Right cardiac atrium (tissue), 5 donors: ENCODE data around the gene BACH1. TPM values are rescaled to one million over a fixed set of nuclear protein-coding genes. Genes with fewer than 3 reads are reported as not detected.
A peak's percentile ranks its signal among the peaks of the same experiment; 100 is the strongest.
"Not testable (repeated sequence)": the region's sequence is repeated elsewhere in the genome, so short reads cannot be mapped to it uniquely, and the experiment has no call there.

Experiments used
- ATAC-seq, 2 donors: fragments of 200-7000 bp; cut with Tn5 transposase; one replicate each; pipeline versions ENCODE4 v1.8.0 to v1.9.1; 2020; ENCODE audit warnings: moderate library complexity in 2 of 2, mild to moderate bottlenecking in 1 of 2
- DNase-seq, 3 donors: peaks; one replicate each; pipeline ENCODE4 v3.0.0-alpha.2; 2020
- H3K27ac ChIP-seq: one replicate; pipeline ENCODE4 v1.5.1; 2013; ENCODE audit warnings: mild to moderate bottlenecking, low read length, control low read depth, moderate library complexity
- H3K27me3 ChIP-seq: one replicate; pipeline ENCODE4 v1.6.1; 2013; ENCODE audit not compliant: control insufficient read depth, insufficient read depth
- H3K4me1 ChIP-seq: one replicate; pipeline ENCODE4 v1.6.1; 2013; ENCODE audit warnings: low read length; ENCODE audit not compliant: control insufficient read depth, insufficient read depth
- H3K4me3 ChIP-seq: one replicate; pipeline ENCODE4 v1.5.1; 2013; ENCODE audit warnings: low read length, control low read depth
- H3K9me3 ChIP-seq: one replicate; pipeline ENCODE4 v1.6.1; 2013; ENCODE audit warnings: low read length; ENCODE audit not compliant: control insufficient read depth
- WGBS: extraction: QIAGEN DNeasy Blood & Tissue Kit; methylation state at CpG from one replicate; pipeline ENCODE4 v1.1.7; 2013; 5-methylcytosine and 5-hydroxymethylcytosine counted together
- intact Hi-C, 4 donors: fragments of 100-400 bp; cut with DNase I; formaldehyde crosslinking; loops; one replicate each; pipeline versions ENCODE4 v1.11.0 to v1.14.0; 2022 to 2023
- polyA plus RNA-seq: library from polyadenylated mRNA; stranded (reverse); fragments of 200-250 nt; gene quantifications from one replicate; pipeline ENCODE4 v1.2.3, GENCODE V29; 2013
- total RNA-seq, 4 donors: library from RNA; stranded (reverse); fragmentation: NEBNext Ultra II Directional; extraction: Animal tissue kit (Norgen Biotek cat#: 25700); gene quantifications; one replicate each; pipeline ENCODE4 v1.2.1, GENCODE V29; 2021
- donor health status: healthy with polysubstance abuse.
- donor health status: DM: no; HTN: yes; CAD: no.
- donor health status: DM: no; HTN: no; CAD: no.
- donor health status: DM: no; HTN: yes; CAD: no; lungs with severe emphysema.
- donor health status: DM: yes; HTN: yes; CAD: no.

BACH1 gene
- total and polyA plus RNA-seq, 5 donors = 5.0 to 68.3 (median 46.8) TPM

DNA sequence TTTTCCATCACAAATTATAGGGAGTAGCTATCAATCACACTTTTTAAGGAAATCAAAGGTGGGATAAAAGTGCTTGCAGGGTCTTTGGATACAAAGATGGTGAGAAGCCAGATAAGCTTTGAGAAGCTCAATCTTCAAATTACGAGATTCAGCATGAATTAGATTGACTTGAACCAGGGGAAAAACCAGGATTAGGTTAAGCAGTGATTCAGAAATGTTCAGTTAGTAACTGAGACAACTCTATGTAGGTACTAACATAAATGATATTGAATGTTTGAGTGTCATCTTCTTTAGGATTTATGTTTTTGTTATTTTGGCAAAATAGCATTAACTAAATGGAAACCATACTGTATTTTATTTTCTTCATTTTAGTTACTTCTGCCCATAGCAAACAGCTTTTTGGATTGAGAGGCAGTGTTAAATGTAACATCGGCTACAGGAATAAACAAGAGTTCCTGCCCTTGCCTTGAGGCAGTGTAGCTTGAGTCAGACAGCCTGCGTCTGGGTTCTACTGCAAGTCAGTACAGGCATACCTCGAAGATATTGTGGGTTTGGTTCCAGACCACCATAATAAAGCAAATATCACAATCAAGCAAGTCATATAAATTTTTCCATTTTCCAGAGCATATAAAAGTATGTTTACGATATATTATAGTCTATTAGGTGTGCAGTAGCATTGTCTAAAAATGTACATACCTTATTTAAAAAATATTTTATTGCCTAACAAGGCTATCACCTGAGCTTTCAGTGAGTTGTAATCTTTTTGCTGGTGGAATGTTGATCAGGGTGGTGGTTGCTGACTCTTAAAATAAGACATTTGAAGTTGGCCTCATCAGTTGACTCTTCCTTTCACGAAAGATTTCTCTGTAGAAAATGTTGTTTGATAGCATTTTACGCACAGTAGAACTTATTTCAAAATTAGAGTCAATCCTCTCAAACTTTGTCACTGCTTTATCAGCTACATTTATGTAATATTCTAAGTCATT is 36.9 kb upstream of the BACH1 start:
- no peak for ATAC-seq
- Histone ChIP-seq H3K4me1 (no peaks in the 10 kb centered on the region), H3K9me3 (no peaks in the 10 kb centered on the region), H3K27ac (no peak overlapping the region), H3K27me3 (no peaks in the 10 kb centered on the region), H3K4me3 (no peak overlapping the region)
- 94% methylated on average over 7 of the region's 7 CpGs for WGBS
- no peak for DNase-seq
- intact Hi-C loops = no loop called here

DNA sequence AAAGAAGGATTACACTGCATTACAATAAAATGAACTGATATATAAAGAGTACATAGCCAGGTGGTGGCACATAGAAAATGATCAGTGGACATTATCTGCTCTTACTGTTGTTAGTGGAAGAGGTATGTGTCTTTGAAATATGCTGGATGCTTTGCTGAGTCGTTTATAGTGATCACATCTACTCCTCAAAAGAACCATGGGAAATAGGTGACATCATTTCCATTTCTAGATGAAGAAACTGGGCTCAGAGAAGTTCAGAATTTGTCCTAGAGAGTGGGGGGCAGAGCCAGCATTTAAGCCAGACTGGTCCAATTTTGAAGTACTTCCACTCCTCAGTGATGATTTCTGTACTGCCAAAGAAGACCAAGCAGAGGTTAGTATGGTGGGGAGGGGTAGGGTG is 34.0 kb upstream of the BACH1 start:
- intact Hi-C loops = no loop called here
- DNase-seq (no peak), ATAC-seq (no peak)
- Histone ChIP-seq H3K4me1 (no peaks in the 10 kb centered on the region), H3K27ac (no peak overlapping the region), H3K27me3 (no peaks in the 10 kb centered on the region), H3K4me3 (no peak overlapping the region), H3K9me3 (no peaks in the 10 kb centered on the region)
- 10% methylated on average over 1 of the region's 1 CpG for WGBS

DNA sequence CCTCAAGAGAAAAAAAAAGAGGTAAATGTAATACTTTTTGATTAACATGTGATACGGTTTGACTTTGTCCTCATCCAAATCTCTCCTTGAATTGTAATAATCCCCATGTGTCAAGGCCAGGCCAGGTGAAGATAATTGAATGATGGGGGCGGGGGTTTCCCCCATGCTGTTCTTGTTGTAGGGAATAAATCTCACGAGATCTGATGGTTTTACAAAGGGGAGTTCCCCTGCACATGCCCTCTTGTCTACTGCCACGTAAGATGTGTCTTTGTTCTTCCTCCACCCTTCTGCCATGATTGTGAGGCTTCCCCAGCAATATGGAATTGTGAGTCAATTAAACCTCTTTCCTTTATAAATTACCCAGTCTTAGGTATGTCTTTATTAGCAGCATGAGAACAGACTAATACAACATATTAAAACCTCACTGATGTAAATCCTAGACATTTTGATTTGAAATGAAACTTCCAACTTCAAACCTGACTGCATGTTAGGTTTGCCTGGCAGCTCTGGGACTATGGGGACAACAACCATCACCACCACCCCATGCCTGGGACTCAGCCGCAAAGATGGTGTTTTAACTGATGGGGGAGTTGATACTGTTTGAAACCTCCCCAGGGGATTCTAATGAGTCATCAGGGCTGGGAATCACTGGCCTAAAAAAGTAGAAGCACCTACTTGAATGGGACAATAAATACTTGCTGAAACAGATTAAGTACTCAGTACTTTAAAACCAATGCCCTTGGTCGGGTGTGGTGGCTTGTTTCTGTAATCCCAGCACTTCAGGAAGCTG is 32.8 kb upstream of the BACH1 start:
- WGBS = 88% methylated on average over 6 of the region's 6 CpGs
- no peak overlapping the region for H3K4me3 ChIP-seq
- no peak overlapping the region for H3K27ac ChIP-seq
- H3K27me3 ChIP-seq = no peaks in the 10 kb centered on the region
- no peak for DNase-seq
- no peaks in the 10 kb centered on the region for H3K4me1 ChIP-seq
- no peaks in the 10 kb centered on the region for H3K9me3 ChIP-seq
- no peak for ATAC-seq
- intact Hi-C loops = no loop called here

DNA sequence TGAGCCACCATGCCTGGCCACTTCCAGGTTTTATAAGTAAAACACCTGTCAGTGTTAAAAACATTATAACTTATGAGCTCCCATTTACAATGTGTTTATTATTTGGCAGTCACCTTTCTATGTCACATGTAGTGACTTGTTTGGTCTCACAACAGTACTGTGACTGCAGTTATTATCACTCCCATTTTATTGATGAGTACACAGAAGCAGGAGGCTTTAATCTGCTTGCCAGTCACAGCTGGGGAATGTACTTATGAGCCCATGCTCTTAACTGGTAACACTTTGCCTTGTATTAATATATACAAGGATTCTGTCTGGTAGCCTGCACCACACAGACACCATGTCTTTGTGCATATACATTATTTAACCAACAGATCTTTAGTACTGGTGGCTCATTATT is 31.1 kb upstream of the BACH1 start:
- no peak for ATAC-seq
- Histone ChIP-seq H3K4me3 (no peak overlapping the region), H3K27me3 (no peaks in the 10 kb centered on the region), H3K4me1 (no peaks in the 10 kb centered on the region), H3K9me3 (no peaks in the 10 kb centered on the region), H3K27ac (no peak overlapping the region)
- intact Hi-C loops = no loop called here
- no peak for DNase-seq

DNA sequence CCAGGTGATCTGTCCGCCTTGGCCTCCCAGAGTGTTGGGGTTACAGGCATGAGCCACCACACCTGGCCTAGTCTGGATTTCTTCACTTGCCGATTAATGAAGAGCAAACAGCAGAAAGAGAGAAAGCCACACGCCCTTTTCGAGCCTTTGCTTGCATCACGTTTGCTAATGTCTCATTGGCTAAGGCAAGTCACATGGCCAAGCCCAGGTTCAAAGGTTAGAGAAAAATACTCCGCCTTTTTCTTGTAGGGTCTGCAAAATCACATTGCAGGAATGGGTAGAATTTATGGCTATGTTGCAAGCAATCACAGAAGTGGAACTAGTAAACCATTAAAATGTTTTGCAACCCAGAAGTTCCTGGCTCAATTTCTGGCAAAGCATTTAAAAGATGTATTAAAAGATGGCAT is 26.8 kb upstream of the BACH1 start:
- Histone ChIP-seq H3K9me3 (no peaks in the 10 kb centered on the region), H3K4me3 (no peak overlapping the region), H3K27me3 (no peaks in the 10 kb centered on the region), H3K4me1 (no peaks in the 10 kb centered on the region), H3K27ac (no peak overlapping the region)
- WGBS = 92% methylated on average over 6 of the region's 6 CpGs
- ATAC-seq (no peak), DNase-seq (no peak)
- intact Hi-C loops = no loop called here

DNA sequence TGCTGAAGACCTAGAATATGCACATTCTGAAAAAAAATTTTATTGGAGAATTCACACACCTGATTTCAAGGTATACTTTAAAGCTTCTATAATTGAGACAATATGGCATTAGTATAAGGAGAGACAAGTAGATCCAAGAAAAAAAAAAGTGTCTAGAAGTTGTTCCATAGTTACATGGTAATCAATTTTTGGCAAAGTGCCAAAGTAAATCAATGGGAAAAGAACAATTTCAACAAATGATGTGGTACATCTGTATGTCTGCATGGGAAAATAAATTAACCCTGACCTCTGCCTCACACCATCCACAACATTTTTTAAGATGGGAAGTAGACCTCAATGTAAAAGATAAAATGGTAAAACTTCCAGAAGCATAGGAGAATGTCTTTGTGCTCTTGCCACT is 21.3 kb upstream of the BACH1 start:
- no peaks in the 10 kb centered on the region for H3K4me1 ChIP-seq
- DNase-seq (no peak), ATAC-seq (no peak)
- no peak overlapping the region for H3K4me3 ChIP-seq
- intact Hi-C loops = no loop called here
- no peaks in the 10 kb centered on the region for H3K9me3 ChIP-seq
- H3K27me3 ChIP-seq = no peaks in the 10 kb centered on the region
- H3K27ac ChIP-seq = no peak overlapping the region

DNA sequence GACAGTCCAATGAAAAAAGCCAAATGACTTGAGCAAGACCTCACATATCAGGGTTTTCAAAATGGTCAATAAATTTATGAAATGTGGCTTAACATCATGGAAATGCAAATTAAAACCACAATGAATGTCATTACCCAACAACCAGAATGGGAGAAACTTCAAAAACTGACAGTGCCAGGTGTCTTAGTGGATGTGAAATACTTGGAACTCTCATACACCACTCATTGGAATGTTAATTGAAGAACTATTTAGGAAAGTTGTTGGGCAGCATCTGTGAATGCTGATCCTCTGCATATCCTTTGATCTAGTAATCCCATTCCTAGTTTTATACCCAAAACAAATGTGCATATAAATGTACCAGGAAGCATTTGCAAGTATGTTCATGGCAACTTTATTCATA is 19.2 kb upstream of the BACH1 start:
- Histone ChIP-seq H3K27me3 (no peaks in the 10 kb centered on the region), H3K4me3 (no peak overlapping the region), H3K9me3 (no peaks in the 10 kb centered on the region), H3K27ac (no peak overlapping the region), H3K4me1 (no peaks in the 10 kb centered on the region)
- no peak for DNase-seq
- ATAC-seq = no peak
- intact Hi-C loops = no loop called here

DNA sequence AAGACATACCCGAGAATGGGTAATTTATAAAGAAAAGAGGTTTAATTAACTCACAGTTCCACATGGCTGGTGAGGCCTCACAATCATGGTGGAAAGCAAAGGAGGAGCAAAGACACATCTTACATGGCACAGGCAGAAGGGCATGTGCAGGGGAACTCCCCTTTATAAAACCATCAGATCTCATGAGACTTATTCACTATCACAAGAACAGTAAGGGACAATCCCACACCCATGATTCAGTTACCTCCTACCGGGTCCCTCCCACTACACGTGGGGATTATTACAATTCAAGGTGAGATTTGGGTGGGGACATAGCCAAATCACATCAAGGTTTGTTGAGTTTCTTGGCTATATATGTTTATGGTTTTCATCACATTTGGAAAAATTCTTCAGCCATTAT is 16.9 kb upstream of the BACH1 start:
- DNase-seq, intact Hi-C loops, ATAC-seq, H3K27ac ChIP-seq, H3K4me1 ChIP-seq, H3K27me3 ChIP-seq, H3K4me3 ChIP-seq, H3K9me3 ChIP-seq: not testable (repeated sequence)
- WGBS = 92% methylated on average over 3 of the region's 3 CpGs

DNA sequence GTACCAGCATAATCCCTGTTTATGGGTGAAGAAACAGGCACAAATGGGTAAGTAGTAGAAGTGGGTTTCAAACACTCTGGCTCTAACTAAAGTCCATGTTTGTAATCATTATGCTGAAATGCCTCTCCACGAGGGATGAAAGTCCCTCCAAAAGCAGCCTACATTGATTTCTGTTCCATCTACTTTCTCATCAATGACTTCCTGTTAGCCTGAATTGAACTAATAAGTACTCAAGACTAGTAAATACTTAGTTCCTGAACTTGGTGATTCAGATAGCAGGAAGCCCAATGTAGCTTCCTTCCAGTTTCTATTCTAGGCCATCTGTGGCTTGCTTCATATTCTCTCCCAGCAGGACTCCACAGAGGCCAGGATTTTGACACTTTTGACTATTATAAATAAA is 11.3 kb upstream of the BACH1 start:
- Histone ChIP-seq H3K27me3 (no peaks in the 10 kb centered on the region), H3K9me3 (no peaks in the 10 kb centered on the region), H3K4me3 (no peak overlapping the region), H3K27ac (no peak overlapping the region), H3K4me1 (peaks cover 6% of the 10 kb centered on the region)
- intact Hi-C loops = no loop called here
- WGBS = 49% methylated on average over 1 of the region's 1 CpG
- peak; percentile 60 to 62 for ATAC-seq
- DNase-seq = no peak

DNA sequence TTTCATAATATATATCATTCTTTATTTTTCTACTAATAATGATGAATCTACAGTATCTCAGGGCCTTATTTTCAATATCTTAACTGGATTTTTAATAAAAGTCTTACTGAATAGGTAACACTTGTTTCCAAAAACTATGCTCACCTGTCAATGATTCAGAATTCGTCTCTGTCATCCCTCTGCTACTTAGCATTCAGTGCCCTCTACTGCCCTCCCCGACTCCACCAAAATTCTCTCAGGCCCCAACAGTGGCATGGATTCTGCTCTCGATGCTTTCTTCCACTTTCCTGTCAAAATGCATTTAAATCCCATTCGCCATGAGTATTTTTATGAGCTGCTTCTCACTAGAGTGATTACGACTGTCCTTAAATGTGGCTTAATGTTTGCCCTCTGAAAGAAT is 10.5 kb upstream of the BACH1 start:
- Histone ChIP-seq H3K4me3 (no peak overlapping the region), H3K4me1 (peaks cover 6% of the 10 kb centered on the region), H3K27ac (no peak overlapping the region), H3K9me3 (no peaks in the 10 kb centered on the region), H3K27me3 (no peaks in the 10 kb centered on the region)
- DNase-seq = no peak
- intact Hi-C loops = no loop called here
- ATAC-seq = no peak
- 91% methylated on average over 5 of the region's 5 CpGs for WGBS

DNA sequence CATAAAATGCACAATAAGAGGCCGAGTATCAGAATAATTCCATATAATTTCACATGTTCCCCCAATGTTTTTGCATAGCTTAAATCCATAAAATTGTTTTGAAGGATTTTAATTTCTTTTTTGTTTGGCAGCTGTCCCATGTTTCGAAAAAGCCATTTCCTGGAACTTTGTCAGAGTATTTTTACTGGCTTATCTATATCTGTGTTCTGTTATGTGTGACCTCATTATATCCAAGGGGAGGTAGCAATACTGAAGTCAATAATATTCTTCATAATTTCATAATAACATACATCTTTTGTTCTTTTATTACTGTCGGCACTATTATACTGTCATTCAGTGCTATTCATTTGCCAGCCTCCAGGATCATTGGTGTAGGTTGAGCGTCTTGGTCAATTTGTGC is 9.4 kb upstream of the BACH1 start:
- peak; percentile 23 to 31 for ATAC-seq
- Histone ChIP-seq H3K27ac (no peak overlapping the region), H3K27me3 (no peaks in the 10 kb centered on the region), H3K4me3 (no peak overlapping the region), H3K4me1 (peaks cover 6% of the 10 kb centered on the region), H3K9me3 (no peaks in the 10 kb centered on the region)
- 37% methylated on average over 4 of the region's 4 CpGs for WGBS
- DNase-seq = no peak
- intact Hi-C loops = no loop called here
